ENCODE measurements around the gene KBTBD4.

DNA sequence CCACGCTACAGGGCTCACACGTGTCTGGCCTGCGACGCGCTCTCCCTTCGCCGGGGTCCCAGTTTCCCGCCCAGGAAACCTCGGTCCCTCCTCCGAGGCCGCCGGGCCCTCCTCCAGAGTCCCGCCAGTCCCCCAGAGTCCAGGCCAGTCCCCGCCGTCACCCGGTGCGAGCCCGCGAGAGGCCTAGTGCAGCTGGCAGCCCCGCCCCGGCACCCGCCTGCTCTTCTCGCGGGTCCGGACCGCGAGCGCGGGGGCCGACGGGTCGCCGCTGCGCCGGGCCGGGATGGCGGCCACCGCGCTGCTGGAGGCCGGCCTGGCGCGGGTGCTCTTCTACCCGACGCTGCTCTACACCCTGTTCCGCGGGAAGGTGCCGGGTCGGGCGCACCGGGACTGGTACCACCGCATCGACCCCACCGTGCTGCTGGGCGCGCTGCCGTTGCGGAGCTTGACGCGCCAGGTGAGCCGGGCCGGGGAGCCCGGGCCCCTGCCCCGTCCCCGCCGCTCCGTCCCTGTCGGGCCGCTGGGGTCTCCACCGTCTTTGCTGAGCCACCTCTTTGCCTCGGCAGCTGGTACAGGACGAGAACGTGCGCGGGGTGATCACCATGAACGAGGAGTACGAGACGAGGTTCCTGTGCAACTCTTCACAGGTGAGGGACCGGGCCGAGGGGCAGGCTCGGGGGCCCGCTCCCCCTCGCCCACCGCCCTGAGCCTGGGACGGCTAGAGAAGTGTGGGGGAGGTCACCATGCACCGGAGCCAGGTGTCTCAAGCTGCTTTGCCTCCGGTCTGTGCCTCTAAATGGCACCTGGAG, 13.2 kb downstream of the KBTBD4 start, which contains the start of gene PTPMT1:
- TF ChIP-seq, protein P1, sequence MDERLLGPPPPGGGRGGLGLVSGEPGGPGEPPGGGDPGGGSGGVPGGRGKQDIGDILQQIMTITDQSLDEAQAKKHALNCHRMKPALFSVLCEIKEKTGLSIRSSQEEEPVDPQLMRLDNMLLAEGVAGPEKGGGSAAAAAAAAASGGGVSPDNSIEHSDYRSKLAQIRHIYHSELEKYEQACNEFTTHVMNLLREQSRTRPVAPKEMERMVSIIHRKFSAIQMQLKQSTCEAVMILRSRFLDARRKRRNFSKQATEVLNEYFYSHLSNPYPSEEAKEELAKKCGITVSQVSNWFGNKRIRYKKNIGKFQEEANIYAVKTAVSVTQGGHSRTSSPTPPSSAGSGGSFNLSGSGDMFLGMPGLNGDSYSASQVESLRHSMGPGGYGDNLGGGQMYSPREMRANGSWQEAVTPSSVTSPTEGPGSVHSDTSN (CRISPR knock-in tag; IDR thresholded peaks at IDR 0.05) = no peak
- TF ChIP-seq, protein P2, sequence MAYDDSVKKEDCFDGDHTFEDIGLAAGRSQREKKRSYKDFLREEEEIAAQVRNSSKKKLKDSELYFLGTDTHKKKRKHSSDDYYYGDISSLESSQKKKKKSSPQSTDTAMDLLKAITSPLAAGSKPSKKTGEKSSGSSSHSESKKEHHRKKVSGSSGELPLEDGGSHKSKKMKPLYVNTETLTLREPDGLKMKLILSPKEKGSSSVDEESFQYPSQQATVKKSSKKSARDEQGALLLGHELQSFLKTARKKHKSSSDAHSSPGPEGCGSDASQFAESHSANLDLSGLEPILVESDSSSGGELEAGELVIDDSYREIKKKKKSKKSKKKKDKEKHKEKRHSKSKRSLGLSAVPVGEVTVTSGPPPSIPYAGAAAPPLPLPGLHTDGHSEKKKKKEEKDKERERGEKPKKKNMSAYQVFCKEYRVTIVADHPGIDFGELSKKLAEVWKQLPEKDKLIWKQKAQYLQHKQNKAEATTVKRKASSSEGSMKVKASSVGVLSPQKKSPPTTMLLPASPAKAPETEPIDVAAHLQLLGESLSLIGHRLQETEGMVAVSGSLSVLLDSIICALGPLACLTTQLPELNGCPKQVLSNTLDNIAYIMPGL (CRISPR knock-in tag; IDR thresholded peaks at IDR 0.05; ENCODE audit: borderline replicate concordance in 1 of 2, low read depth in 1 of 2) = peak in 1 of 2 experiments; percentile 54; a peak in 2 of 4 replicates
- TF ChIP-seq ZNF296 (CRISPR knock-in tag; conservative IDR thresholded peaks at IDR 0.05) = no peak; the same call in 1 of the 2 replicates
- TF ChIP-seq, protein P3, sequence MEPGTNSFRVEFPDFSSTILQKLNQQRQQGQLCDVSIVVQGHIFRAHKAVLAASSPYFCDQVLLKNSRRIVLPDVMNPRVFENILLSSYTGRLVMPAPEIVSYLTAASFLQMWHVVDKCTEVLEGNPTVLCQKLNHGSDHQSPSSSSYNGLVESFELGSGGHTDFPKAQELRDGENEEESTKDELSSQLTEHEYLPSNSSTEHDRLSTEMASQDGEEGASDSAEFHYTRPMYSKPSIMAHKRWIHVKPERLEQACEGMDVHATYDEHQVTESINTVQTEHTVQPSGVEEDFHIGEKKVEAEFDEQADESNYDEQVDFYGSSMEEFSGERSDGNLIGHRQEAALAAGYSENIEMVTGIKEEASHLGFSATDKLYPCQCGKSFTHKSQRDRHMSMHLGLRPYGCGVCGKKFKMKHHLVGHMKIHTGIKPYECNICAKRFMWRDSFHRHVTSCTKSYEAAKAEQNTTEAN (CRISPR knock-in tag; conservative IDR thresholded peaks at IDR 0.05) = no peak
- TF ChIP-seq POLR2A (IDR thresholded peaks at IDR 0.05; ENCODE audit: insufficient read depth in 1 of 2, low read depth in 2 of 2, low read length in 2 of 2) = peak; percentile 79
- TF ChIP-seq KDM1A (CRISPR knock-in tag; IDR thresholded peaks at IDR 0.05) = no peak
- TF ChIP-seq, protein P4, sequence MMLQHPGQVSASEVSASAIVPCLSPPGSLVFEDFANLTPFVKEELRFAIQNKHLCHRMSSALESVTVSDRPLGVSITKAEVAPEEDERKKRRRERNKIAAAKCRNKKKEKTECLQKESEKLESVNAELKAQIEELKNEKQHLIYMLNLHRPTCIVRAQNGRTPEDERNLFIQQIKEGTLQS (CRISPR knock-in tag; IDR thresholded peaks at IDR 0.05) = 0 out of 2 replicates have a peak, but pooled peaks have one; percentile 10
- no peak for TF ChIP-seq ZNF121 (CRISPR knock-in tag; IDR thresholded peaks at IDR 0.05)
- TF ChIP-seq, protein P5, sequence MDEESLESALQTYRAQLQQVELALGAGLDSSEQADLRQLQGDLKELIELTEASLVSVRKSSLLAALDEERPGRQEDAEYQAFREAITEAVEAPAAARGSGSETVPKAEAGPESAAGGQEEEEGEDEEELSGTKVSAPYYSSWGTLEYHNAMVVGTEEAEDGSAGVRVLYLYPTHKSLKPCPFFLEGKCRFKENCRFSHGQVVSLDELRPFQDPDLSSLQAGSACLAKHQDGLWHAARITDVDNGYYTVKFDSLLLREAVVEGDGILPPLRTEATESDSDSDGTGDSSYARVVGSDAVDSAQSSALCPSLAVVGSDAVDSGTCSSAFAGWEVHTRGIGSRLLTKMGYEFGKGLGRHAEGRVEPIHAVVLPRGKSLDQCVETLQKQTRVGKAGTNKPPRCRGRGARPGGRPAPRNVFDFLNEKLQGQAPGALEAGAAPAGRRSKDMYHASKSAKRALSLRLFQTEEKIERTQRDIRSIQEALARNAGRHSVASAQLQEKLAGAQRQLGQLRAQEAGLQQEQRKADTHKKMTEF (CRISPR knock-in tag; IDR thresholded peaks at IDR 0.05) = peak; percentile 42; the same call in 1 of the 2 replicates
